Measurements from ENCODE around the gene CD69.

Gene CD69

GRCh38 chr12:9763025-9763424 lies 2.3 kb upstream of the CD69 start:
- TF ChIP-seq CTCF (IDR thresholded peaks at IDR 0.05; ENCODE audit: low read depth, low read length) (no peak), EZH2phosphoT487 (IDR thresholded peaks at IDR 0.05; ENCODE audit: low read depth) (no peak)
- Histone ChIP-seq H3K27me3 (ENCODE audit: low read depth, low read length) (no peaks in the 10 kb centered on the region), H3K9ac (ENCODE audit: low read length) (no peak overlapping the region), H3K4me1 (ENCODE audit: low read length) (peaks cover 74% of the 10 kb centered on the region), H3K4me2 (ENCODE audit: low read length) (no peak overlapping the region), H3K9me3 (ENCODE audit: insufficient read depth, low read length) (no peaks in the 10 kb centered on the region), H3K27ac (ENCODE audit: low read length) (no peak overlapping the region), H3K36me3 (replicated peaks; ENCODE audit: low read depth, low read length) (no peaks in the 10 kb centered on the region), H4K20me1 (ENCODE audit: insufficient read depth, low read length) (no peaks in the 10 kb centered on the region), H3K4me3 (ENCODE audit: low read length) (no peak overlapping the region), H3K79me2 (ENCODE audit: low read length) (peaks cover 14% of the 10 kb centered on the region), H2AFZ (ENCODE audit: low read depth, low read length) (no peak overlapping the region)

- Histone ChIP-seq H3K4me1 (ENCODE audit: low read length) (peaks cover 78% of the 10 kb centered on the region), H3K79me2 (ENCODE audit: low read length) (peaks cover 15% of the 10 kb centered on the region), H3K4me2 (ENCODE audit: low read length) (no peak overlapping the region), H4K20me1 (ENCODE audit: insufficient read depth, low read length) (no peaks in the 10 kb centered on the region), H3K9me3 (ENCODE audit: insufficient read depth, low read length) (no peaks in the 10 kb centered on the region), H3K36me3 (replicated peaks; ENCODE audit: low read depth, low read length) (no peaks in the 10 kb centered on the region), H3K27me3 (ENCODE audit: low read depth, low read length) (no peaks in the 10 kb centered on the region), H3K9ac (ENCODE audit: low read length) (no peak overlapping the region), H2AFZ (ENCODE audit: low read depth, low read length) (no peak overlapping the region), H3K27ac (ENCODE audit: low read length) (no peak overlapping the region), H3K4me3 (ENCODE audit: low read length) (no peak overlapping the region)
- TF ChIP-seq EZH2phosphoT487 (IDR thresholded peaks at IDR 0.05; ENCODE audit: low read depth) (no peak), CTCF (IDR thresholded peaks at IDR 0.05; ENCODE audit: low read depth, low read length) (no peak)
These were observed 1.7 kb upstream of the CD69 start for GRCh38 chr12:9762369-9762768.

GRCh38 chr12:9761419-9761781 lies 699 bp upstream of the CD69 start:
- H2AFZ ChIP-seq (ENCODE audit: low read depth, low read length), result 0 out of 2 replicates have a peak overlapping the region, but pooled peaks have one; percentile 29
- TF ChIP-seq CTCF (IDR thresholded peaks at IDR 0.05; ENCODE audit: low read depth, low read length) (no peak), EZH2phosphoT487 (IDR thresholded peaks at IDR 0.05; ENCODE audit: low read depth) (no peak)
- peak overlapping the region; percentile 52 for H3K9ac ChIP-seq (ENCODE audit: low read length)
- H3K79me2 ChIP-seq (ENCODE audit: low read length), result peaks cover 15% of the 10 kb centered on the region
- no peaks in the 10 kb centered on the region for H3K9me3 ChIP-seq (ENCODE audit: insufficient read depth, low read length)
- no peaks in the 10 kb centered on the region for H3K36me3 ChIP-seq (replicated peaks; ENCODE audit: low read depth, low read length)
- peak overlapping the region; percentile 79 for H3K4me3 ChIP-seq (ENCODE audit: low read length)
- no peaks in the 10 kb centered on the region for H3K27me3 ChIP-seq (ENCODE audit: low read depth, low read length)
- H3K27ac ChIP-seq (ENCODE audit: low read length), result peak overlapping the region; percentile 46
- no peaks in the 10 kb centered on the region for H4K20me1 ChIP-seq (ENCODE audit: insufficient read depth, low read length)
- peaks cover 74% of the 10 kb centered on the region for H3K4me1 ChIP-seq (ENCODE audit: low read length)
- peak overlapping the region; percentile 93 for H3K4me2 ChIP-seq (ENCODE audit: low read length)

- no peak for TF ChIP-seq CTCF (IDR thresholded peaks at IDR 0.05; ENCODE audit: low read depth, low read length)
- no peak for TF ChIP-seq EZH2phosphoT487 (IDR thresholded peaks at IDR 0.05; ENCODE audit: low read depth)
- Histone ChIP-seq H3K9me3 (ENCODE audit: insufficient read depth, low read length) (no peaks in the 10 kb centered on the region), H3K9ac (ENCODE audit: low read length) (peak overlapping the region; percentile 52), H3K27me3 (ENCODE audit: low read depth, low read length) (no peaks in the 10 kb centered on the region), H3K79me2 (ENCODE audit: low read length) (peaks cover 15% of the 10 kb centered on the region), H3K4me2 (ENCODE audit: low read length) (peak overlapping the region; percentile 93), H3K36me3 (replicated peaks; ENCODE audit: low read depth, low read length) (no peaks in the 10 kb centered on the region), H3K4me1 (ENCODE audit: low read length) (peaks cover 66% of the 10 kb centered on the region), H3K4me3 (ENCODE audit: low read length) (peak overlapping the region; percentile 79), H3K27ac (ENCODE audit: low read length) (peak overlapping the region; percentile 46), H4K20me1 (ENCODE audit: insufficient read depth, low read length) (no peaks in the 10 kb centered on the region), H2AFZ (ENCODE audit: low read depth, low read length) (no peak overlapping the region)
These were observed 581 bp downstream of the CD69 start for GRCh38 chr12:9760120-9760519.

Measured in OCI-LY3 (cell line).